PC-3 (cell line): ENCODE results near the gene PLXNC1. TPM values are rescaled to one million over a fixed set of nuclear protein-coding genes. Genes with fewer than 3 reads are reported as not detected.

ENCODE experiments used
- ATAC-seq: fragments of 200-7000 bp; cut with Tn5 transposase; 2 replicates; pipeline ENCODE4 v1.9.1; 2020; ENCODE audit warnings: mild to moderate bottlenecking, moderate library complexity
- BruUV-seq: library from RNA; stranded (reverse); fragments of 400-500 nt; replicated peaks from 2 replicates; lab custom pipeline; 2021; lab: Mats Ljungman, UMichigan
- CTCF ChIA-PET: fragments of 300-600 bp; sonication (Branson Sonifier 250); formaldehyde crosslinking; loops from one replicate; lab custom pipeline; 2022; ENCODE audit warnings: antibody characterized with exemption; lab: Charles Lee
- POLR2A ChIA-PET: fragments of 300-600 bp; sonication (Branson Sonifier 250); formaldehyde crosslinking; loops from one replicate; lab custom pipeline; 2022; ENCODE audit warnings: antibody characterized with exemption; ENCODE audit not compliant: unreplicated experiment; lab: Charles Lee
- DNase-seq: peaks from one replicate; pipeline ENCODE4 v3.0.0-alpha.2; 2015
- H2AFZ ChIP-seq: fragments of 300-600 bp; sonication (generic); 2 replicates; pipeline ENCODE4 v1.6.0; 2016; ENCODE audit warnings: antibody characterized with exemption, low read length
- H3F3A ChIP-seq: fragments of 300-600 bp; sonication (generic); one replicate; pipeline ENCODE4 v1.6.0; 2017; ENCODE audit warnings: antibody characterized with exemption, low read length, control low read depth, mild to moderate bottlenecking; ENCODE audit not compliant: unreplicated experiment
- H3K27ac ChIP-seq: fragments of 300-600 bp; sonication (generic); 2 replicates; pipeline ENCODE4 v1.5.1; 2016; ENCODE audit warnings: mild to moderate bottlenecking, low read length
- H3K27me3 ChIP-seq: fragments of 300-600 bp; sonication (generic); 2 replicates; pipeline ENCODE4 v1.6.1; 2016; ENCODE audit warnings: low read length, mixed read lengths
- H3K36me3 ChIP-seq: fragments of 300-600 bp; sonication (generic); 2 replicates; pipeline ENCODE4 v1.6.1; 2016; ENCODE audit warnings: low read depth, mixed run types, low read length, mixed read lengths
- H3K4me1 ChIP-seq: fragments of 300-600 bp; sonication (generic); 2 replicates; pipeline ENCODE4 v1.5.1; 2016; ENCODE audit warnings: low read length; ENCODE audit not compliant: insufficient read depth
- H3K4me2 ChIP-seq: fragments of 300-600 bp; sonication (generic); 2 replicates; pipeline ENCODE4 v1.6.0; 2016; ENCODE audit warnings: low read length
- H3K4me3 ChIP-seq: fragments of 300-600 bp; sonication (generic); 2 replicates; pipeline ENCODE4 v1.5.1; 2016; ENCODE audit warnings: mild to moderate bottlenecking, low read length, mixed read lengths
- H3K79me2 ChIP-seq: fragments of 300-600 bp; sonication (generic); 2 replicates; pipeline ENCODE4 v1.6.1; 2017; ENCODE audit warnings: low read length, mixed read lengths
- H3K9ac ChIP-seq: fragments of 300-600 bp; sonication (generic); 2 replicates; pipeline ENCODE4 v1.6.0; 2016; ENCODE audit warnings: mild to moderate bottlenecking, low read length
- H3K9me2 ChIP-seq: fragments of 300-600 bp; sonication (generic); replicated peaks from 2 replicates; pipeline ENCODE4 v1.6.1; 2016; ENCODE audit warnings: mixed run types, low read length, mixed read lengths
- H3K9me3 ChIP-seq: fragments of 300-600 bp; sonication (generic); 2 replicates; pipeline ENCODE4 v1.6.1; 2016; ENCODE audit warnings: low read length, mixed read lengths
- H4K20me1 ChIP-seq: fragments of 300-600 bp; sonication (generic); 2 replicates; pipeline ENCODE4 v1.6.1; 2016; ENCODE audit warnings: low read length, mixed read lengths
- EZH2 ChIP-seq: fragments of 300-600 bp; sonication (generic); IDR thresholded peaks from one replicate; pipeline ENCODE4 v1.6.1; 2017; ENCODE audit warnings: antibody characterized with exemption, mild to moderate bottlenecking, low read length; ENCODE audit not compliant: unreplicated experiment
- EZH2phosphoT487 ChIP-seq: fragments of 300-600 bp; sonication (generic); IDR thresholded peaks from 2 replicates; pipeline ENCODE4 v1.6.1; 2018; ENCODE audit warnings: mild to moderate bottlenecking, antibody characterized with exemption, low read length, borderline replicate concordance
- intact Hi-C: fragments of 100-400 bp; cut with micrococcal nuclease; formaldehyde crosslinking; loops from 2 replicates; pipeline ENCODE4 v1.9.0; 2023
- total RNA-seq: library from RNA; depleted of rRNA; stranded (reverse); fragments of >200 nt; gene quantifications from 2 replicates; pipeline ENCODE4 v1.2.3, GENCODE V29; 2014
- TF ChIP-seq, protein P1 (sequence below): fragments of 300-600 bp; sonication (generic); conservative IDR thresholded peaks from 2 replicates; pipeline ENCODE4 v1.5.1; 2017; ENCODE audit warnings: antibody characterized with exemption, low read depth, mild to moderate bottlenecking, low read length

PLXNC1 gene
- total RNA-seq, 1 experiment from 2014 or later, result 0.15 TPM

DNA sequence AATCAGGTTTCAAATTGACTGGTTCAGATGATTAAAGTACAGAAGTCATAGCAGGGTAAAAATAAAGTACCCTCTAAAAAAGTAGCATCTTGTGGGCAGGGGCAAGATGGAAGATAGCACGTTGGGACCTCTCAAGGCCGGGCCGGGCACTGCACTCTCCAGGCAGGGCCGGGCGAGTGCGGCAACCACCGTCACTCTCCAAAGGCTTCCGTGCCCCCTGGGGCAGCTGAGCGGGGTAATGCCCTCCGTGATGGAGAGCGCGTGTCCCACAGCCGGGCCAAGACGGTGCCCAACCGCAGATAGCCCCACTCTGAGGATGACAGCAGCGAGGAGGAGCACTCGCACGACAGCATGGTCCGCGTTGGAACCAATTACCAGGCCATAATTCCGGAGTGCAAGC, 8.6 kb upstream of the PLXNC1 start:
- Histone ChIP-seq H3K4me2 (no peak overlapping the region), H3K4me1 (no peaks in the 10 kb centered on the region), H3K27ac (no peak overlapping the region), H3K9me3 (no peaks in the 10 kb centered on the region), H2AFZ (no peak overlapping the region), H3K27me3 (peaks cover 23% of the 10 kb centered on the region), H3K79me2 (no peaks in the 10 kb centered on the region), H3F3A (no peaks in the 10 kb centered on the region), H4K20me1 (no peaks in the 10 kb centered on the region), H3K9me2 (no peaks in the 10 kb centered on the region), H3K9ac (no peak overlapping the region), H3K36me3 (no peaks in the 10 kb centered on the region), H3K4me3 (no peak overlapping the region)
- POLR2A ChIA-PET, result no interaction called here
- CTCF ChIA-PET, result no interaction called here
- ATAC-seq, result no peak
- TF ChIP-seq EZH2phosphoT487 (no peak), EZH2 (no peak)
- TF ChIP-seq, protein P1, sequence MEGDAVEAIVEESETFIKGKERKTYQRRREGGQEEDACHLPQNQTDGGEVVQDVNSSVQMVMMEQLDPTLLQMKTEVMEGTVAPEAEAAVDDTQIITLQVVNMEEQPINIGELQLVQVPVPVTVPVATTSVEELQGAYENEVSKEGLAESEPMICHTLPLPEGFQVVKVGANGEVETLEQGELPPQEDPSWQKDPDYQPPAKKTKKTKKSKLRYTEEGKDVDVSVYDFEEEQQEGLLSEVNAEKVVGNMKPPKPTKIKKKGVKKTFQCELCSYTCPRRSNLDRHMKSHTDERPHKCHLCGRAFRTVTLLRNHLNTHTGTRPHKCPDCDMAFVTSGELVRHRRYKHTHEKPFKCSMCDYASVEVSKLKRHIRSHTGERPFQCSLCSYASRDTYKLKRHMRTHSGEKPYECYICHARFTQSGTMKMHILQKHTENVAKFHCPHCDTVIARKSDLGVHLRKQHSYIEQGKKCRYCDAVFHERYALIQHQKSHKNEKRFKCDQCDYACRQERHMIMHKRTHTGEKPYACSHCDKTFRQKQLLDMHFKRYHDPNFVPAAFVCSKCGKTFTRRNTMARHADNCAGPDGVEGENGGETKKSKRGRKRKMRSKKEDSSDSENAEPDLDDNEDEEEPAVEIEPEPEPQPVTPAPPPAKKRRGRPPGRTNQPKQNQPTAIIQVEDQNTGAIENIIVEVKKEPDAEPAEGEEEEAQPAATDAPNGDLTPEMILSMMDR, result no peak
- intact Hi-C loops, result loop anchor here (10.0 kb wide), 1 partner anchor 1195 kb away; no protein-coding TSS in a partner anchor
- no peak for DNase-seq
- no TSS peak for BruUV-seq

- Histone ChIP-seq H2AFZ (no peak overlapping the region), H3K27ac (no peak overlapping the region), H3K9ac (no peak overlapping the region), H3K27me3 (peaks cover 24% of the 10 kb centered on the region), H3K36me3 (no peaks in the 10 kb centered on the region), H3K4me1 (no peaks in the 10 kb centered on the region), H3K79me2 (no peaks in the 10 kb centered on the region), H3K9me2 (no peaks in the 10 kb centered on the region), H4K20me1 (no peaks in the 10 kb centered on the region), H3K4me2 (no peak overlapping the region), H3F3A (no peaks in the 10 kb centered on the region), H3K9me3 (no peaks in the 10 kb centered on the region), H3K4me3 (no peak overlapping the region)
- DNase-seq, result peak; percentile 34
- no peak for TF ChIP-seq EZH2
- TF ChIP-seq, protein P1, result peak; percentile 50
- no TSS peak for BruUV-seq
- intact Hi-C loops, result no loop called here
- CTCF ChIA-PET, result no interaction called here
- ATAC-seq, result peak; percentile 33; the same call in 1 of the 2 replicates
- POLR2A ChIA-PET, result no interaction called here
These were observed 7.8 kb upstream of the PLXNC1 start for GRCh38 chr12:94140556-94140955.

DNA sequence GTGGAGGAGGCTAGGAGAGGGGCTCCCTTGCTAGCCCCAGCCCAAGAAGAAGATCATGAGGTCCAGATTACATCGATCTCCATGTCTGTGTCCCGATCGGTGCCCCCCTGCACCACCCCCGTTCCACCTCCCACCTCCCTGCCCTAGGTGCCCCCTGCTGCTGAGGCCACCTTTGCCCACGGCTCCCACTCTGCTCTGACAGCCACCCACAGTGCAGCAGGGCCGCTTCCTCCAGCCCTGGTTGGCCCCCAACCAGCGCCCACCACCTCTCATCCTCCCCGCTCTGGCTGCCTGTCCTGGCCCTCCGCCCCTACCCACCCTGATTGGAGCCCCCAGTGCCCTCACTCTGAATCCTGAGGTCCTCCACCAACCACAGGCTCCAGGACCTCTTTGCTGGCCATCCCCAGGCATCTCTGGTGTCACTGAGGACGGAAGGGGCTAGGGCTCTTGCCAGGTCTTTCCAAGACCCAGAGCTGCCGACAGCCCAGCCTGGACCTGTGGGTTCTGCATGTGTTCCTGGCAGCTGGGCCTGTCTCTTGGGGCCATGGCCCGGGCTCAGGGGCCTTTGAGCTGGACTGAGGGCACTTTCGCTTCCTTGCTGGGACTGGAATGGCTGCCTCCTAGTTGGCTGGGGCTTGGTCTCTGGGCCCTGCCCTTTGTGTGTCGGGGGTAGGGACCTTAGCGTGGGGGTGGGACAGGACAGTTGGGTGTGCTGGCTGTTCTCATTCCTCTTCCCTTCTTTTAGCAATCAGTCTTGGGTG, 7.2 kb upstream of the PLXNC1 start:
- POLR2A ChIA-PET, result no interaction called here
- BruUV-seq, result no TSS peak
- ATAC-seq (no peak), DNase-seq (no peak)
- no peaks in the 10 kb centered on the region for H3K36me3 ChIP-seq
- H3K4me3 ChIP-seq, result no peak overlapping the region
- H3F3A ChIP-seq, result no peaks in the 10 kb centered on the region
- TF ChIP-seq, protein P1, result no peak
- TF ChIP-seq EZH2phosphoT487 (no peak), EZH2 (no peak)
- H3K27me3 ChIP-seq, result peaks cover 29% of the 10 kb centered on the region
- CTCF ChIA-PET, result no interaction called here
- H3K9me3 ChIP-seq, result no peaks in the 10 kb centered on the region
- H3K4me1 ChIP-seq, result no peaks in the 10 kb centered on the region
- H3K9me2 ChIP-seq, result no peaks in the 10 kb centered on the region
- H3K79me2 ChIP-seq, result no peaks in the 10 kb centered on the region
- H3K9ac ChIP-seq, result no peak overlapping the region
- H4K20me1 ChIP-seq, result no peaks in the 10 kb centered on the region
- no peak overlapping the region for H3K27ac ChIP-seq
- no peak overlapping the region for H2AFZ ChIP-seq
- intact Hi-C loops, result no loop called here
- H3K4me2 ChIP-seq, result no peak overlapping the region
